ENCODE measurements around the gene LRRC38.

Gene LRRC38

GRCh38 chr1:13517193-13517812, 3.5 kb upstream of the LRRC38 start:
- no peak for DNase-seq (ENCODE audit: low spot score)

DNA sequence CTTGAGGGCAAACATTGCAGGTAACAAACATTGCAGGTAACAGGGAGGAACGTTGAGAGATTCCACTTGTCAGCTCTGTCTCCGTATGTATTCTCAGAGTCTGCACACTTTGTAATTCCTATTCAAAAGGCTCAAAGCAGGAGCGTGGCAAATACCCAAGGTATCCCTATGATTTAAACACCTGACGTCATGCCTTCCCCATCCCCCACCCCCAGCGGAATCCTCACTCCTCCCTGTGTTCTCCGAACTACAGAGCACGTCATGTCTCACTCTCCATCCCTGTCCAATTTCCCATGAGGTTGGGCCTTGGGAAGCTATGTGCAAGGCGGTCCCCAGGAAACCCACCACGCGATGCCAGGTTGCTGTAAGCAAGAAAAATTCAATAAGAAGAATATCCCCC, 2.8 kb upstream of the LRRC38 start:
- no peak for DNase-seq (ENCODE audit: low spot score)

DNA sequence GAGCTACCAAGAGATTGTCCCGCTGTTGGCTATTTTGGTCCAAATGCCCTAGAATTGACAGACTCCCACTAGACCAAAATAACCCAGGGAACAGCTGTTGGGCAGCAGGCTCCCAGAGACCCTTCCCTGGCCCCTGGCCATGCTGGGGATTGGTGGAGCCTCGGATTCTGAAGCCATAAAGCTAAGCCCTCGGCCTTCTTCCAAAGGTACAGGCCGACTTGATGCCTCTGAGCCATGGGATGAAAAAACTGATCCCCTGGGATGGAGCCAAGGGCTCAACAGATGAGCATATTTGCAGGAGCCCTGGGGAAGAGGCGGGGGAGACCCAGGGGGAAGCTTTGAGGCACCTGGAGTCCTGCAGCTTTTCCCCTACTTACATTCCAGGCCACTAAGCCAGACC, 1.0 kb upstream of the LRRC38 start:
- DNase-seq (ENCODE audit: low spot score), result no peak

DNA sequence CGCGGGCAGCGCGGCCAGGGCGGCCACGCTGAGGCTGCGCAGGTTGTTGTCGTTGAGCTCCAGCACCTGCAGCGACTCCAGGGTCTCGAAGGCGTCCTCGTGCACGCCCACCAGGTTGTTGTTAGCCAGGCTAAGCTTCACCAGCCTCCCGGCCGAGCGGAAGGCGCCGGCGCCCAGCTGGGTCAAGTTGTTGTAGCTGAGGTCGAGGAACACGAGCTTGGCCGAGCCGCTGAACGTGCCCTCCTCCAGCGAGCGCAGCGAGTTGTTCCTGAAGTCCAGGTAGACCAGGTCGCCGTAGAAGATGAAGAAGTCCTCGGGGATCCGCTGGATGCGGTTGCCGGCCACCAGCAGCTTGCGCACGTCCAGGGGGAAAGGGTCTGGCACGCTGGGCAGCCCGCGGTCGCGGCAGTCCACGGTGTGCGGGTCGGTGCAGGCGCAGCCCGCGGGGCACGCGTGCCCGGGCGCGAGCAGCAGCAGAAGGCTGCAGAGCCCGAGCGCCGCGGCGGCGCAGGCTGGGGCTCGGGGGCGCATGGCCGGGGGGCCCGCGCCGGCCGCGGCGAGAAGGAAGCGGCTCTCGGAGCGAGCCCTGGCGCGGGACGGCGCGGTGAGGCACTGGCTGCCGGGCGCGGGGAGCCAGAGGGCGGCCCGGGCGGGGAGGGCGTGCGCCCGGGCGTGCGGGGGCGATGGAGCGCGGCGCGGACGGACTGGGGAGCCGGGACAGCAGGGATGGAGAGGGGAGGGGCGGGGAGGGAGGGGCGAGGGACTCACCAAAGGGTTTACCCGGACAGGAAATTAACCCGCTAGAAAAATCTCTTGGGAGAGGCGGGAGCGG, 524 bp downstream of the LRRC38 start:
- no peak for DNase-seq (ENCODE audit: low spot score)

- no peak for DNase-seq (ENCODE audit: low spot score)
Observed at GRCh38 chr1:13512472-13512871, 1.3 kb downstream of the LRRC38 start.

GRCh38 chr1:13510499-13510898, 3.3 kb downstream of the LRRC38 start:
- DNase-seq (ENCODE audit: low spot score), result no peak

- DNase-seq (ENCODE audit: low spot score), result no peak
Observed at GRCh38 chr1:13507075-13507474, 6.7 kb downstream of the LRRC38 start.

DNA sequence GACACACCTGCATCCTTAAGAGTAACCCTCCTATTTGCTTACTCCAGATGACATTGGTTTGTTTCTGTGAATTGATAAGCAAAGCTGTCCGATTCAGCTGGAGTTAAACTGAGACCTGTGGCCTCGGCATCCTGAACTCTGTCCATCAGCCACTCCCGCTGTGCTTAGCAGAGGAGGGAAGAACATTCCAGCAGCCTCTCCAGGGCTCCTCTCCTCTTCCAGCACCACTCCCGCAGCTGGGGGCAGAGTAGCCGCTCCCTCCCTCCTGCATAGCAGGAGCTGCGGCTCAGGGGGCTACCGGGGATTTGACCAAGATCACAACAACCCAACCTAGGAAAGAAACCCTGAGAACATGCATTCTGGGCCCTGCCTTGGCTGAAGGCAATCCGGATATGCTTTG, 8.8 kb downstream of the LRRC38 start:
- no peak for DNase-seq (ENCODE audit: low spot score)

- DNase-seq (ENCODE audit: low spot score), result no peak
Observed at GRCh38 chr1:13500806-13501205, 13.0 kb downstream of the LRRC38 start.

DNA sequence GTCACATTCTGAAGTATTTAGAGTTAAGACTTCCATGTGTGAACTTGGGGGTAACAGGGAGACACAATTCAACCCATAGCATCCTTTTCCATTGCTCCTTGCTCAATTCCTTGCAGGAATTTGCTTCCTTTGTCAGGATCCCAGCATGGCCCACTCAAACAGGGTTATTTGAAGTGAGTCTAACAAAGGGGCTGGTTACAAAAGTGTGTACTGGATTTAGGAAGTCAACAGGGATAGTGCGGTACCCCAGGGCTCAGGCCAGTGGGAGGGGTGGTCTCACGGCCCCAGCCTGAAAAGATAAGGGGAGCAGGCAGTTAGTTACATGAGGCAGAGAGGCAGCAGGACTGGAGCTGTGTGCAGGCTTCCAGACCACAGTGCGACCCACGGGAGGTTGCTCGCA, 14.4 kb downstream of the LRRC38 start:
- no peak for DNase-seq (ENCODE audit: low spot score)

GRCh38 chr1:13498553-13498952, 15.2 kb downstream of the LRRC38 start:
- no peak for DNase-seq (ENCODE audit: low spot score)

- no peak for DNase-seq (ENCODE audit: low spot score)
Observed at GRCh38 chr1:13495186-13495585, 18.6 kb downstream of the LRRC38 start.

- no peak for DNase-seq (ENCODE audit: low spot score)
Observed at GRCh38 chr1:13494712-13495111, 19.1 kb downstream of the LRRC38 start.

- no peak for DNase-seq (ENCODE audit: low spot score)
Observed at GRCh38 chr1:13494025-13494424, 19.8 kb downstream of the LRRC38 start.

DNA sequence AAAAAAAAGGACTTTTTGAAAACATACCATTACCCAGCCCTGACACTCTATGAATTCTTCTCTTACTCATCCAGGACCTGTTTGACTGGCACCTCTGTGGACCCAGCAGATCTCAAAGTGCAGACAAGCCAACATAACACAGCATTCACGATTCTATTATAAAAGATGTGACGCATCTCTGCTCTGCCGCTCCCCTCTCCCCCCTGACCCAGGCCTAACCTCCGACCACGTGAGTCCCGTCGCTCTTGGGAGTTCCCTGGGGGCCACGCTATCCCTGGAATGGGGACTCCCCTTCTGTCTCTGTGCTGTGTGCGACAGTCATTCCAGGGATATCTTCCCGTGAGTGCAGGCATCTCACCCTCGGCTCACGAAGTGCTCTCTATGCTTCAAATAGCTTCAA, 21.1 kb downstream of the LRRC38 start:
- no peak for DNase-seq (ENCODE audit: low spot score)

DNA sequence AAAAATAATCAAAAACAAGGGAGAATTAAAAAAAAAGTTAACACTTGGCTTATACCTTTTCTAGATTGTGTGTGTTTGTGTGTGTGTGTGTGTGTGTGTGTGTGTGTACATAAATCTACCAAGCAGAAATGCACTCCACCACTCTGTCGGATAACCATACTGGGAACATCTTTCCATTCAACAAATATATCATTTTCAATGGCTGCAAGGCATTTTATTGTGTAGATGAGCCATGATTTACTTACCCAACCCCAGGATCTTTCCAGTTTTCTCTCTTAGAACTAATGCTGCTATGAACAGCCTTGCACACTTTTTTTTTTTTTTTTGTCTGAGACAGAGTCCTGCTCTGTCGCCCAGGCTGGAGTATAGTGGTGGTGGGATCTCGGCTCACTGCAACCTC, 25.8 kb downstream of the LRRC38 start:
- no peak for DNase-seq (ENCODE audit: low spot score)

GRCh38 chr1:13487143-13487868, 26.5 kb downstream of the LRRC38 start:
- no peak for DNase-seq (ENCODE audit: low spot score)

- DNase-seq (ENCODE audit: low spot score), result no peak
Observed at GRCh38 chr1:13483946-13484345, 29.9 kb downstream of the LRRC38 start.

DNA sequence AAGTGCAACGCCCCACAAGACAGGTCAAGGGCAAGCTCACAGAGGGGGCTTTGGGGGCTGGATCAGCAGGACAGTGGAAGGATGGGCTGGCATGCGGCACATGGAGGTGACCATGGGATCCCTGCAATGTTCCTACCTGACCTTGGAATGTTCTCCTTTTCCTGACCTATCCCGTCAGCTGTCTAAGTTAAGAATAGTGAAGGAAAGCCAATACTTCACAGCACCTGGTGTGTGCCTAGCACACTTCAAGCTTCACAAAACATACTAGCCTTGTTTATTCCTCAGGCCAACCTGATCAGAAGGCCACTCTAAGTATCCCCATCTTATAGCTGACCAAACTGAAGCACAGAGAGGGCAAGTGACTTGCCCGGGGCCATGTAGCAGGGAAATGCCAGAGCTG, 31.2 kb downstream of the LRRC38 start:
- no peak for DNase-seq (ENCODE audit: low spot score)

- DNase-seq (ENCODE audit: low spot score), result no peak
Observed at GRCh38 chr1:13479171-13479856, 34.5 kb downstream of the LRRC38 start.

DNA sequence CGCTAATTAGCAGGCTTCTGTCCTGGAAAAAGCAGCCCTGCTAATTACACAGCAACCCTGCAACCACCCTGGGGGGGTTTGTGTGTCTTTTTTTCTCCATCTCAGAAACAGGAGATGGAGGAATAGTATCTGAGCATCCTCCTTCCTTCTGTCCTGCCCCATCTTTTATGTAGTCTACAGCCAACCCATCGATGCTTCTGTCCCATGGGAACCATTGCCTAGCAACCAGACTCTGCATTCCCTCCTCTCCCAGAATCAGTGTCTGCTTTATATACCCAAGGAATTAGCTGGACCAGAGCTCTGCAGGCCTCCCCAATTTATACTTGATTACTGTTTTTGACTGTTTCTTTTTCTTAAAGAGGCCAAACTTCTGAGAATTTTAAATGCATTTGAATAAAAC, 35.1 kb downstream of the LRRC38 start:
- DNase-seq (ENCODE audit: low spot score), result no peak

GRCh38 chr1:13469343-13469742, 44.5 kb downstream of the LRRC38 start:
- no peak for DNase-seq (ENCODE audit: low spot score)
